Left lung (tissue), 10 donors: ENCODE data around the gene ALPK1. TPM values are rescaled to one million over a fixed set of nuclear protein-coding genes. Genes with fewer than 3 reads are reported as not detected.

ENCODE experiments used
- ATAC-seq: fragments of 200-7000 bp; cut with Tn5 transposase; one replicate; pipeline ENCODE4 v1.9.1; 2020; ENCODE audit warnings: moderate library complexity
- DNase-seq, 4 donors: peaks; one replicate each; pipeline ENCODE4 v3.0.0-alpha.2; 2013 to 2020
- H3K27ac ChIP-seq, 2 donors: fragments of 200-600 bp; sonication (generic) in 1 of 2; one replicate each; pipeline versions ENCODE4 v1.5.0 to v1.8.0; 2020 to 2021
- H3K27me3 ChIP-seq, 2 donors: fragments of 200-600 bp; sonication (generic) in 1 of 2; one replicate each; pipeline versions ENCODE4 v1.5.0 to v1.8.0; 2020 to 2021
- H3K36me3 ChIP-seq, 2 donors: fragments of 200-600 bp; sonication (generic) in 1 of 2; one replicate each; pipeline versions ENCODE4 v1.5.0 to v1.8.0; 2020 to 2021
- H3K4me1 ChIP-seq, 2 donors: fragments of 200-600 bp; one replicate each; pipeline ENCODE4 v1.8.0; 2021
- H3K4me3 ChIP-seq, 2 donors: fragments of 200-600 bp; sonication (generic) in 1 of 2; one replicate each; pipeline versions ENCODE4 v1.5.0 to v1.8.0; 2020 to 2021; ENCODE audit warnings: mild to moderate bottlenecking in 1 of 2
- H3K9me3 ChIP-seq, 2 donors: fragments of 200-600 bp; sonication (generic) in 1 of 2; one replicate each; pipeline versions ENCODE4 v1.5.0 to v1.8.0; 2020 to 2021
- intact Hi-C, 2 donors: fragments of 100-400 bp; cut with DNase I; formaldehyde crosslinking; loops; one replicate each; pipeline versions ENCODE4 v1.11.2 to v1.14.2; 2022
- polyA plus RNA-seq, 6 donors: library from polyadenylated mRNA; unstranded; fragments of 120-200 nt; gene quantifications; one replicate each; pipeline ENCODE4 v1.2.1, GENCODE V29; 2013; ENCODE audit not compliant: insufficient read length in 6 of 6
- total RNA-seq, 2 donors: library from RNA; stranded (reverse); fragmentation: NEBNext Ultra II Directional; extraction: Animal tissue kit (Norgen Biotek cat#: 25700); gene quantifications; one replicate each; pipeline ENCODE4 v1.2.1, GENCODE V29; 2021
- TF ChIP-seq, protein P1 (sequence below), 2 donors: fragments of 200-600 bp; sonication (generic) in 1 of 2; IDR thresholded peaks; one replicate each; pipeline versions ENCODE4 v1.5.0 to v1.8.0; 2021; ENCODE audit warnings: antibody characterized with exemption in 2 of 2
- donor health status: DM: no; HTN: yes; CAD: no.
- donor health status: DM: no; HTN: no; CAD: no.

Gene ALPK1
- total and polyA plus RNA-seq, 8 donors: 16.3 to 38.5 (median 22.1) TPM

DNA sequence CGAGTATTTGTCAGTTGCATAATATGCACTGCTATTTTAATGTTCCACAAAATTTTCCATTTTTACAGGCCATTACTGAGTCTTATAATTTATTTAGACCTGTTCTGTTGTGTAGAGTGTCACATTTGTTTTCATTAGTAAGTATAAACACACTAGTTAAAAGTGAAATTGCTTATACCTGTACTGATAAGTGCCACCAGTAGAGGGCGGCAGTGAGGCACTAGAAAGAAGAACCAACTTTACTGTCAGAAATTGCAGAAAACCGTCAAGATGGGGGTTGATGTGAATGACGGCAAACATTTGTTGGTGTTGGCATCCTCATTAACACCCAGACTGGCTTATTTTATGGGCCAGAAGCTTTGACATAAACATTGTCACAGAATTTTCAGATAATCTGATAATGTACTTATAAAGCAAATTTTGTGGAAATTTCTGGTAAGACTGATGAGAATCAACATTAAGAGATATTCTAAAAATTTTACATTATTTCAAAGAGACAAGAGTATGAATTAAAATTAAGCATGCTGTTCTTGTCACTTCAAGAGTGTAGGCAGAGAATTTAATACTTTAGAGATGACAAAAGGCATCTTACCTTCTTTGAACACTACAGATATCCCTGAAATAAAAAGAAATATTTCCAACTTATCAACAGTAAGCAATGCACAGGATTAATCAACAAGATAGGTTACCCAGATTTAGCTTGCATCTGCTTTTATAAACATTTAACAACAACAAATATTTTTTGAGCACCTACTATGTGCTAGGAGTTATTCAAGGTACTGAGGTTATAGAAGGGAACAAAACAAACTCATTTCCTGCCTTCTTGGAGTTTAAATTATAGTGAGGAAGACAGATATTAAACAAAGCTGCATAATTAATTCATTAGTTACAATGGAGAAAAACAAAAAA is 24.9 kb downstream of the ALPK1 start:
- H3K27ac ChIP-seq: no peak overlapping the region
- ATAC-seq: peak; percentile 86
- no peaks in the 10 kb centered on the region for H3K9me3 ChIP-seq
- H3K36me3 ChIP-seq: peaks cover 0 to 21% of the 10 kb centered on the region in 2 donors
- H3K4me3 ChIP-seq: no peak overlapping the region
- H3K4me1 ChIP-seq: peaks cover 0 to 20% of the 10 kb centered on the region in 2 donors
- no peaks in the 10 kb centered on the region for H3K27me3 ChIP-seq
- peak in 3 of 4 donors; percentile 51 to 66 (median 52) for DNase-seq
- intact Hi-C loops: loop anchor here in 1 of 2 donors (10.0 kb wide), 2 partner anchors 203 to 283 kb away; no protein-coding TSS in a partner anchor
- TF ChIP-seq, protein P1, sequence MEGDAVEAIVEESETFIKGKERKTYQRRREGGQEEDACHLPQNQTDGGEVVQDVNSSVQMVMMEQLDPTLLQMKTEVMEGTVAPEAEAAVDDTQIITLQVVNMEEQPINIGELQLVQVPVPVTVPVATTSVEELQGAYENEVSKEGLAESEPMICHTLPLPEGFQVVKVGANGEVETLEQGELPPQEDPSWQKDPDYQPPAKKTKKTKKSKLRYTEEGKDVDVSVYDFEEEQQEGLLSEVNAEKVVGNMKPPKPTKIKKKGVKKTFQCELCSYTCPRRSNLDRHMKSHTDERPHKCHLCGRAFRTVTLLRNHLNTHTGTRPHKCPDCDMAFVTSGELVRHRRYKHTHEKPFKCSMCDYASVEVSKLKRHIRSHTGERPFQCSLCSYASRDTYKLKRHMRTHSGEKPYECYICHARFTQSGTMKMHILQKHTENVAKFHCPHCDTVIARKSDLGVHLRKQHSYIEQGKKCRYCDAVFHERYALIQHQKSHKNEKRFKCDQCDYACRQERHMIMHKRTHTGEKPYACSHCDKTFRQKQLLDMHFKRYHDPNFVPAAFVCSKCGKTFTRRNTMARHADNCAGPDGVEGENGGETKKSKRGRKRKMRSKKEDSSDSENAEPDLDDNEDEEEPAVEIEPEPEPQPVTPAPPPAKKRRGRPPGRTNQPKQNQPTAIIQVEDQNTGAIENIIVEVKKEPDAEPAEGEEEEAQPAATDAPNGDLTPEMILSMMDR (IDR thresholded peaks at IDR 0.05): peak; percentile 83 to 90

DNA sequence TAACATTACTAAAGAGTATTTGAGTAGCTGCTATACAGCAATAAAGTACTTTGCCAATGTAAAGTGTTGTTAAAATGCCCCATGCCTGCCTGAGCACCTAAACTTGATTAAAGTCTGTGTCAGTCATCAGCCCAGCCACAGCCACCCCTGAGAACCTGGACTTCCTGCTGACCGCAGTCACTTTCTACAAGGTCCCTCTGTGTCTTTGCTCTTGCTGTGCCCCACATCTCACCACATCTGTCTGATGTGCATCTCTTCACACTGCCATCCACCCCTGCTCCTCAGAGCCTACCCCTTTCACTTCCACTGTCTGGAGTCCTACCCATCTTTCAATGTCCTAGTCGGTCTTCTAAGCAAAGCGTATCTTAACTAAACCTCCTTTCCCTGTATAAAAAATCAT is 25.7 kb downstream of the ALPK1 start:
- no peak overlapping the region for H3K4me3 ChIP-seq
- no peak overlapping the region for H3K27ac ChIP-seq
- H3K4me1 ChIP-seq: peaks cover 0 to 18% of the 10 kb centered on the region in 2 donors
- intact Hi-C loops: loop anchor here in 1 of 2 donors (10.0 kb wide), 2 partner anchors 202 to 282 kb away; no protein-coding TSS in a partner anchor
- H3K27me3 ChIP-seq: no peaks in the 10 kb centered on the region
- ATAC-seq (no peak), DNase-seq (no peak)
- peaks cover 0 to 28% of the 10 kb centered on the region in 2 donors for H3K36me3 ChIP-seq
- TF ChIP-seq, protein P1 (IDR thresholded peaks at IDR 0.05): no peak
- H3K9me3 ChIP-seq: no peaks in the 10 kb centered on the region

DNA sequence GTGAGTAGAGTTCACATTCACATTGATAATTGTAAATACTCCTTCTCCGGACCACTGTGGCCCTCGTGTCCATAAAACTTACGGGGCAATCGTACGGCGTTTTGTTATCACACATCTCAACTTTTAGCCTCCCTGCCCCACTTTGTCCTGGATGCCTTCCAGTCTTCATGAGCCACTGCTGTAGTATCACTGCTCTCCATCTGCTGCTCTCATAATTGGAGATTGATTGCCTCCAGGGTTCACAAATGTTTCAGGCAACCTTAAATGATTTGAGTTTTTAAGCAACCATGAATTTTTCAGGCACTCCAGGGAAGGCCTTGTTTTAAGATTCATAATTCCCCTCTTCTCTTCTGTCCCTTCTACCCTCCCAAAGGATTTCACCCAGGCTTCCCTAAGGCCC is 28.4 kb downstream of the ALPK1 start:
- H3K4me1 ChIP-seq: peaks cover 0 to 11% of the 10 kb centered on the region in 2 donors
- intact Hi-C loops: loop anchor here in 1 of 2 donors (10.0 kb wide), 2 partner anchors 199 to 279 kb away; no protein-coding TSS in a partner anchor
- H3K36me3 ChIP-seq: peaks cover 0 to 28% of the 10 kb centered on the region in 2 donors
- DNase-seq (no peak), ATAC-seq (no peak)
- TF ChIP-seq, protein P1 (IDR thresholded peaks at IDR 0.05): no peak
- H3K27me3 ChIP-seq: no peaks in the 10 kb centered on the region
- H3K27ac ChIP-seq: no peak overlapping the region
- H3K4me3 ChIP-seq: no peak overlapping the region
- H3K9me3 ChIP-seq: no peaks in the 10 kb centered on the region

DNA sequence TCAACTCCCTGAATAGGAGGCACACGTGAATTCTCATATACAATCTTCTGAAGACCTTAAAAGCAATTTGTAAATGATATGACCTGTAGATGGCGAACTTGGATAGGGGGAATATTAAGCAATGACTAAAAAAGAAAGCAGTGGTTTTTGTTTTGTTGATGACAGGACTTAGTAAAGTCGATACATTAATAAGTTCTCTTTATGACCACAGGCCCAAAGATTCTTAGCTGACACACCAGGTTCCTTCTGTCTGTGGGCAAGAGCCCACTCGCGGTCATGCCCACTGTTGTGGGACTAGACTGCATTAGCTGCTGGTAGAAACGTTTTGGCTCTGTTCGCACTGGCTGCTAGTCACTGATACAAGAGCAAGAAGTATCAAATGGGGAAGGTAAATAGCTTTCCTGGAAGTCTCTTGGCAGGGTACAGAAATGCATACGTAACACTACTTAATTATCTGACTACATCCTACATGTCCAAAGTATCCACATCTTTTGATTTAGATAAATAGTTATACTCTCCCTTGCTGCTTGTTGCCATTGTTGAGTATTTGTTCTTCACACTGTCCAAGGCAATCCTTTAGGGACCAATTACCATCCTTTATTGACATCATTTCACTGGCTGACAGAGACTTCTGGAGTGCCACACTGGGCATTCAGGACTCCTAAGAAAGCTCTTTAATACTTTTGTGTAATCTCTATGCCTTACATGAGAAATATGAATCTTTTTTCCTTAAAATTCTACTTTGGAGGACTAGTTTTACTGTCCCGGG is 31.0 kb downstream of the ALPK1 start:
- peak in 2 of 4 donors; percentile 35 to 67 for DNase-seq
- Histone ChIP-seq H3K4me1 (no peaks in the 10 kb centered on the region), H3K4me3 (no peak overlapping the region), H3K9me3 (no peaks in the 10 kb centered on the region), H3K27ac (no peak overlapping the region), H3K27me3 (no peaks in the 10 kb centered on the region), H3K36me3 (peaks cover 0 to 28% of the 10 kb centered on the region in 2 donors)
- peak; percentile 64 for ATAC-seq
- TF ChIP-seq, protein P1 (IDR thresholded peaks at IDR 0.05): peak in 1 of 2 donors; percentile 29
- intact Hi-C loops: loop anchor here in 1 of 2 donors (10.0 kb wide), 2 partner anchors 197 to 277 kb away; no protein-coding TSS in a partner anchor
